HG02973 (cell line): ENCODE results near the gene GSTM5.
"Not testable (repeated sequence)": the region's sequence is repeated elsewhere in the genome, so short reads cannot be mapped to it uniquely, and the experiment has no call there.

Experiments used
- ATAC-seq: cut with Tn5 transposase; IDR thresholded peaks from one replicate; pipeline ENCODE4 v1.9.1; 2021; ENCODE audit warnings: moderate library complexity; ENCODE audit not compliant: unreplicated experiment

Gene GSTM5

GRCh38 chr1:109760581-109761226, 48.7 kb downstream of the GSTM5 start:
- ATAC-seq = no peak

- no peak for ATAC-seq
Observed at GRCh38 chr1:109761227-109762038, 49.4 kb downstream of the GSTM5 start.

- ATAC-seq = no peak
Observed at GRCh38 chr1:109762039-109762585, 50.1 kb downstream of the GSTM5 start.

GRCh38 chr1:109762821-109763645, 51.0 kb downstream of the GSTM5 start:
- ATAC-seq = no peak

GRCh38 chr1:109763646-109764415, 51.8 kb downstream of the GSTM5 start, which contains the start of gene EPS8L3:
Gene EPS8L3, minus strand, starts transcription at chr1:109763923. Its CDS starts 2,174 bp downstream, at chr1:109761749.
- ATAC-seq = no peak

- no peak for ATAC-seq
Observed at GRCh38 chr1:109764561-109765482, 52.8 kb downstream of the GSTM5 start.

- ATAC-seq = no peak
Observed at GRCh38 chr1:109765483-109765815, 53.4 kb downstream of the GSTM5 start.

- ATAC-seq = no peak
Observed at GRCh38 chr1:109765896-109766615, 54.0 kb downstream of the GSTM5 start.

GRCh38 chr1:109766991-109767636, 55.1 kb downstream of the GSTM5 start:
- ATAC-seq = not testable (repeated sequence)
